HEK293 (cell line): ENCODE data around the gene COL1A1.

Experiments
- CTCF ChIA-PET: fragments of 350-600 bp; formaldehyde crosslinking; extraction: SDS; loops from one replicate; lab custom pipeline; 2021; ENCODE audit warnings: antibody characterized with exemption; lab: Yijun Ruan, JAX
- POLR2A ChIA-PET: fragments of 300-600 bp; formaldehyde crosslinking; extraction: SDS; loops from one replicate; lab custom pipeline; 2020; ENCODE audit warnings: antibody characterized with exemption, inconsistent platforms; lab: Yijun Ruan, JAX
- H3K27ac ChIP-seq: fragments of 200-500 bp; sonication (Bioruptor generic); 2 replicates; pipeline ENCODE4 v1.5.1; 2014; ENCODE audit warnings: low read depth, low read length, control low read depth, inconsistent platforms; ENCODE audit errors: extremely low read depth
- H3K36me3 ChIP-seq, 2 experiments: fragments of 200-500 bp in 1 of 2; sonication (Bioruptor generic) in 1 of 2; 1 replicate in 1 of 2; 2 replicates in 1 of 2; pipeline ENCODE4 v1.5.1; 2014 to 2017; ENCODE audit warnings: inconsistent platforms in 2 of 2, low read length in 2 of 2; ENCODE audit not compliant: control insufficient read depth in 2 of 2, insufficient read depth in 1 of 2
- H3K4me1 ChIP-seq: fragments of 200-500 bp; sonication (Bioruptor generic); 2 replicates; pipeline ENCODE4 v1.5.1; 2014; ENCODE audit warnings: mild to moderate bottlenecking, low read length, inconsistent platforms; ENCODE audit not compliant: control insufficient read depth, insufficient read depth
- H3K4me3 ChIP-seq: 2 replicates; pipeline ENCODE4 v1.5.1; 2011; ENCODE audit warnings: low read depth, mild to moderate bottlenecking, control low read depth, low read length, moderate library complexity
- H3K9me3 ChIP-seq: fragments of 200-500 bp; sonication (Bioruptor generic); 2 replicates; pipeline ENCODE4 v1.5.1; 2014; ENCODE audit warnings: low read depth, low read length, inconsistent platforms; ENCODE audit not compliant: control insufficient read depth, insufficient read depth
- GFI1B ChIP-seq: fragments of 450-650 bp; formaldehyde crosslinking; IDR thresholded peaks from 2 replicates; pipeline ENCODE4 v1.5.1; 2016; ENCODE audit warnings: missing biosample characterization, missing genetic modification characterization
- GLIS2 ChIP-seq: fragments of 450-650 bp; formaldehyde crosslinking; IDR thresholded peaks from 2 replicates; pipeline ENCODE4 v1.5.1; 2016; ENCODE audit warnings: missing biosample characterization, missing genetic modification characterization
- SP2 ChIP-seq: fragments of 450-650 bp; formaldehyde crosslinking; IDR thresholded peaks from 2 replicates; pipeline ENCODE4 v1.5.1; 2016; ENCODE audit warnings: missing biosample characterization, missing genetic modification characterization
- WT1 ChIP-seq: fragments of 450-650 bp; formaldehyde crosslinking; IDR thresholded peaks from 2 replicates; pipeline ENCODE4 v1.5.1; 2016; ENCODE audit warnings: missing biosample characterization, missing genetic modification characterization
- ZNF146 ChIP-seq: fragments of 450-650 bp; formaldehyde crosslinking; IDR thresholded peaks from 2 replicates; pipeline ENCODE4 v1.5.1; 2016; ENCODE audit warnings: missing biosample characterization, missing genetic modification characterization
- ZNF350 ChIP-seq: fragments of 450-650 bp; formaldehyde crosslinking; IDR thresholded peaks from 2 replicates; pipeline ENCODE4 v1.5.0; 2017; ENCODE audit warnings: missing biosample characterization, mild to moderate bottlenecking, missing genetic modification characterization
- ZNF394 ChIP-seq: fragments of 450-650 bp; formaldehyde crosslinking; IDR thresholded peaks from 2 replicates; pipeline ENCODE4 v1.5.1; 2016; ENCODE audit warnings: missing biosample characterization, missing genetic modification characterization, mild to moderate bottlenecking, moderate library complexity, borderline replicate concordance
- ZNF416 ChIP-seq: fragments of 450-650 bp; formaldehyde crosslinking; IDR thresholded peaks from 2 replicates; pipeline ENCODE4 v1.5.1; 2016; ENCODE audit warnings: missing biosample characterization, missing genetic modification characterization
- ZNF626 ChIP-seq: fragments of 450-650 bp; sonication (Bioruptor Pico); formaldehyde crosslinking; IDR thresholded peaks from 2 replicates; pipeline ENCODE4 v1.5.1; 2018; ENCODE audit warnings: missing biosample characterization, missing genetic modification characterization, inconsistent platforms
- ZNF776 ChIP-seq: fragments of 450-650 bp; formaldehyde crosslinking; IDR thresholded peaks from 2 replicates; pipeline ENCODE4 v1.5.0; 2017; ENCODE audit warnings: missing biosample characterization, missing genetic modification characterization, borderline replicate concordance
- TF ChIP-seq, protein P1 (sequence below): fragments of 450-650 bp; formaldehyde crosslinking; IDR thresholded peaks from 2 replicates; pipeline ENCODE4 v1.5.1; 2017; ENCODE audit warnings: missing biosample characterization, missing genetic modification characterization
- TF ChIP-seq, protein P2 (sequence below): fragments of 450-650 bp; formaldehyde crosslinking; IDR thresholded peaks from 2 replicates; pipeline ENCODE4 v1.5.1; 2016; ENCODE audit warnings: missing biosample characterization, missing genetic modification characterization, borderline replicate concordance

Gene COL1A1

DNA sequence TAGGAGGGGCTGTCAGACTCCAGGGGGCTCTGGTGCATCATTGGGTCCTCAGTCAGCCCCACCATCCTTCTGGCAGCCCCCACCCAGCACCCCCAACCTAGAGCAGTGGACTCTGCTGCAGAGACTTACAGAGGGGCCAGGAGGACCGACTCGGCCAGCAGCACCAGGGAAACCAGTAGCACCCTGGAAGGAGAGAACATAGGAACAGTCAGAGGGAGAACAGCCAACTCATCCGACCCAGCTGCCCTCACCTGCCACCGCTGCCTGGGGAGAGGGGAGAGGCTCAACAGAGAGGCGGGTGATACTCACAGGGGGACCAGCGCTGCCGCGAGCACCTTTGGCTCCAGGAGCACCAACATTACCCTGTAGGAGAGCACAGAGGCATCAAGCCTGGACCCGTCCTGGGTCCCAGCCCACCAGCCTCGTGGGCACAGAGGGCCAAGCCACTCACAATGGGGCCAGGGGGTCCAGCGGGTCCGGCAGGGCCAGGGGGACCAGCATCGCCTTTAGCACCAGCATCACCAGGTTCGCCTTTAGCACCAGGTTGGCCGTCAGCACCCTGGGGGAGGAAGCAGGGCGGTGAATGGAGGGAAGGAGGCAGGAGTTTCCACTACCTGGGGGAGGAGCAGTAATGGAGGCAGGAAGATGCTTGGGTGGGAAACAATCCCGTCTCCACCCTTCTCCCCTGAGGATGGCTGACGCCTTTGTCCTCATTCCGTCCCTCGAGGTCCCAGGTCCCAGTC, 11.7 kb downstream of the COL1A1 start:
- no peaks in the 10 kb centered on the region for H3K4me1 ChIP-seq
- H3K36me3 ChIP-seq = peaks cover 0 to 80% of the 10 kb centered on the region in 2 experiments; a peak in 1 of 3 replicates
- no peak for TF ChIP-seq WT1
- no peak for TF ChIP-seq GFI1B (tag by site-specific recombination)
- TF ChIP-seq, protein P1, sequence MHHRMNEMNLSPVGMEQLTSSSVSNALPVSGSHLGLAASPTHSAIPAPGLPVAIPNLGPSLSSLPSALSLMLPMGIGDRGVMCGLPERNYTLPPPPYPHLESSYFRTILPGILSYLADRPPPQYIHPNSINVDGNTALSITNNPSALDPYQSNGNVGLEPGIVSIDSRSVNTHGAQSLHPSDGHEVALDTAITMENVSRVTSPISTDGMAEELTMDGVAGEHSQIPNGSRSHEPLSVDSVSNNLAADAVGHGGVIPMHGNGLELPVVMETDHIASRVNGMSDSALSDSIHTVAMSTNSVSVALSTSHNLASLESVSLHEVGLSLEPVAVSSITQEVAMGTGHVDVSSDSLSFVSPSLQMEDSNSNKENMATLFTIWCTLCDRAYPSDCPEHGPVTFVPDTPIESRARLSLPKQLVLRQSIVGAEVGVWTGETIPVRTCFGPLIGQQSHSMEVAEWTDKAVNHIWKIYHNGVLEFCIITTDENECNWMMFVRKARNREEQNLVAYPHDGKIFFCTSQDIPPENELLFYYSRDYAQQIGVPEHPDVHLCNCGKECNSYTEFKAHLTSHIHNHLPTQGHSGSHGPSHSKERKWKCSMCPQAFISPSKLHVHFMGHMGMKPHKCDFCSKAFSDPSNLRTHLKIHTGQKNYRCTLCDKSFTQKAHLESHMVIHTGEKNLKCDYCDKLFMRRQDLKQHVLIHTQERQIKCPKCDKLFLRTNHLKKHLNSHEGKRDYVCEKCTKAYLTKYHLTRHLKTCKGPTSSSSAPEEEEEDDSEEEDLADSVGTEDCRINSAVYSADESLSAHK = no peak
- no peak for TF ChIP-seq ZNF146 (tag by site-specific recombination)
- no peak for TF ChIP-seq ZNF350 (tag by site-specific recombination)
- no peak for TF ChIP-seq ZNF394
- no peak for TF ChIP-seq ZNF626 (tag by site-specific recombination)
- TF ChIP-seq SP2 (tag by site-specific recombination) = no peak
- no peak for TF ChIP-seq ZNF416
- POLR2A ChIA-PET = interaction anchor here (1.4 kb wide), 1 partner anchor 12 kb away, joined by 5 read pairs; no protein-coding TSS in a partner anchor
- H3K27ac ChIP-seq = no peak overlapping the region
- H3K9me3 ChIP-seq = no peaks in the 10 kb centered on the region
- no peak overlapping the region for H3K4me3 ChIP-seq
- CTCF ChIA-PET = interaction anchor here (0.6 to 3.4 kb wide), 3 partner anchors 11 to 1924 kb away, joined by 3 to 12 read pairs (median 3); partner anchors contain the start of gene COL1A1

DNA sequence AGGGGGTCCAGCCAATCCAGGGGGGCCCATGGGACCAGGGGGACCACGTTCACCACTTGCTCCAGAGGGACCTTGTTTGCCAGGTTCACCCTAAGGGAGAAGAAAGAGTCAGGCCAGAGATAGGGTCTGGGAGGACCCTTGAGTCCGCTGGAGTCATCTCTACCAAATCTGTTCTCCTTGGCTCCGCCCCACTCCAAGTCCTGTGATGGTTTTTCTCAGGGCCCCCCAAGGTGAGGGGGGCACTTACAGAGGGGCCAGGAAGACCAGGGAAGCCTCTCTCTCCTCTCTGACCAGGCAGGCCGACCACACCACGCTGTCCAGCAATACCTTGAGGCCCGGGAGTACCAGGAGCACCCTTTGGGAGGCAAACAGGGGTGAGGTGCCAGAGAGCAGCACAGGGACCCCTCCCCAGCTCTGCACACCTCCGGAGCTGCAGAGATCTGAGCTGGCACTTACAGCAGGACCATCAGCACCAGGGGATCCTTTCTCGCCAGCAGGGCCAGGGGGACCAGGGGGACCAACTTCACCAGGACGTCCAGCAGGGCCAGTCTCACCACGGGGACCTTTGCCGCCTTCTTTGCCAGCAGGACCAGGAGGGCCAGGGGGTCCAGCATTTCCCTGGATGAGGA, 12.4 kb downstream of the COL1A1 start:
- ChIA-PET CTCF (interaction anchor here (0.6 to 3.4 kb wide), 3 partner anchors 12 to 1923 kb away, joined by 3 to 12 read pairs (median 3); partner anchors contain the start of gene COL1A1), POLR2A (no interaction called here)
- H3K9me3 ChIP-seq = no peaks in the 10 kb centered on the region
- no peaks in the 10 kb centered on the region for H3K4me1 ChIP-seq
- H3K4me3 ChIP-seq = no peak overlapping the region
- TF ChIP-seq, protein P2, sequence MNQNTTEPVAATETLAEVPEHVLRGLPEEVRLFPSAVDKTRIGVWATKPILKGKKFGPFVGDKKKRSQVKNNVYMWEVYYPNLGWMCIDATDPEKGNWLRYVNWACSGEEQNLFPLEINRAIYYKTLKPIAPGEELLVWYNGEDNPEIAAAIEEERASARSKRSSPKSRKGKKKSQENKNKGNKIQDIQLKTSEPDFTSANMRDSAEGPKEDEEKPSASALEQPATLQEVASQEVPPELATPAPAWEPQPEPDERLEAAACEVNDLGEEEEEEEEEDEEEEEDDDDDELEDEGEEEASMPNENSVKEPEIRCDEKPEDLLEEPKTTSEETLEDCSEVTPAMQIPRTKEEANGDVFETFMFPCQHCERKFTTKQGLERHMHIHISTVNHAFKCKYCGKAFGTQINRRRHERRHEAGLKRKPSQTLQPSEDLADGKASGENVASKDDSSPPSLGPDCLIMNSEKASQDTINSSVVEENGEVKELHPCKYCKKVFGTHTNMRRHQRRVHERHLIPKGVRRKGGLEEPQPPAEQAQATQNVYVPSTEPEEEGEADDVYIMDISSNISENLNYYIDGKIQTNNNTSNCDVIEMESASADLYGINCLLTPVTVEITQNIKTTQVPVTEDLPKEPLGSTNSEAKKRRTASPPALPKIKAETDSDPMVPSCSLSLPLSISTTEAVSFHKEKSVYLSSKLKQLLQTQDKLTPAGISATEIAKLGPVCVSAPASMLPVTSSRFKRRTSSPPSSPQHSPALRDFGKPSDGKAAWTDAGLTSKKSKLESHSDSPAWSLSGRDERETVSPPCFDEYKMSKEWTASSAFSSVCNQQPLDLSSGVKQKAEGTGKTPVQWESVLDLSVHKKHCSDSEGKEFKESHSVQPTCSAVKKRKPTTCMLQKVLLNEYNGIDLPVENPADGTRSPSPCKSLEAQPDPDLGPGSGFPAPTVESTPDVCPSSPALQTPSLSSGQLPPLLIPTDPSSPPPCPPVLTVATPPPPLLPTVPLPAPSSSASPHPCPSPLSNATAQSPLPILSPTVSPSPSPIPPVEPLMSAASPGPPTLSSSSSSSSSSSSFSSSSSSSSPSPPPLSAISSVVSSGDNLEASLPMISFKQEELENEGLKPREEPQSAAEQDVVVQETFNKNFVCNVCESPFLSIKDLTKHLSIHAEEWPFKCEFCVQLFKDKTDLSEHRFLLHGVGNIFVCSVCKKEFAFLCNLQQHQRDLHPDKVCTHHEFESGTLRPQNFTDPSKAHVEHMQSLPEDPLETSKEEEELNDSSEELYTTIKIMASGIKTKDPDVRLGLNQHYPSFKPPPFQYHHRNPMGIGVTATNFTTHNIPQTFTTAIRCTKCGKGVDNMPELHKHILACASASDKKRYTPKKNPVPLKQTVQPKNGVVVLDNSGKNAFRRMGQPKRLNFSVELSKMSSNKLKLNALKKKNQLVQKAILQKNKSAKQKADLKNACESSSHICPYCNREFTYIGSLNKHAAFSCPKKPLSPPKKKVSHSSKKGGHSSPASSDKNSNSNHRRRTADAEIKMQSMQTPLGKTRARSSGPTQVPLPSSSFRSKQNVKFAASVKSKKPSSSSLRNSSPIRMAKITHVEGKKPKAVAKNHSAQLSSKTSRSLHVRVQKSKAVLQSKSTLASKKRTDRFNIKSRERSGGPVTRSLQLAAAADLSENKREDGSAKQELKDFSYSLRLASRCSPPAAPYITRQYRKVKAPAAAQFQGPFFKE = no peak
- TF ChIP-seq GLIS2 (tag by site-specific recombination) = 0 out of 2 replicates have a peak, but pooled peaks have one; percentile 12
- peaks cover 0 to 75% of the 10 kb centered on the region in 2 experiments; a peak in 1 of 3 replicates for H3K36me3 ChIP-seq
- H3K27ac ChIP-seq = no peak overlapping the region

DNA sequence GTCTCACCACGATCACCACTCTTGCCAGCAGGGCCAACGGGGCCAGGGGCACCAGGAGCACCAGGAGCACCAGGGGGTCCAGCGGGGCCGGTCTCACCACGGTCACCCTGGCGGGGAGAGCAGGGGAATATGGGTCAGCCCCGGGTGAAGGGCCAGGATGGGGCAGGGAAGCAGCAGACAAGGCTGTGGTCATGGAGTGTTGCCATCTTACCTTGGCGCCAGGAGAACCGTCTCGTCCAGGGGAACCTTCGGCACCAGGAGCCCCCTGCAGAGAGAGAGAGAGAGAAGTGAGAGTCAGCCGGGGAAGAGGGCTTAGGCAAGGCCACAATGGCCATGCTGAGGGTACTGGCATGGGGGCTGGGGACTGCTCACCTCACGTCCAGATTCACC, 12.9 kb downstream of the COL1A1 start:
- CTCF ChIA-PET = interaction anchor here (0.7 to 1.4 kb wide), 4 partner anchors 9 to 11 kb away, joined by 3 to 8 read pairs (median 4); no protein-coding TSS in a partner anchor
- TF ChIP-seq GLIS2 (tag by site-specific recombination) = peak; percentile 30; the same call in 1 of the 2 replicates
- TF ChIP-seq ZNF776 (tag by site-specific recombination) = no peak
- TF ChIP-seq, all 188 proteins: peak for 1
- Histone ChIP-seq H3K36me3 (peaks cover 0 to 71% of the 10 kb centered on the region in 2 experiments; a peak in 1 of 3 replicates), H3K4me1 (no peaks in the 10 kb centered on the region), H3K27ac (no peak overlapping the region), H3K9me3 (no peaks in the 10 kb centered on the region), H3K4me3 (no peak overlapping the region)
- POLR2A ChIA-PET = interaction anchor here (2.1 kb wide), 1 partner anchor 10 kb away, joined by 12 read pairs; no protein-coding TSS in a partner anchor
